ENCODE results near the gene GRIA1.

Gene GRIA1

DNA sequence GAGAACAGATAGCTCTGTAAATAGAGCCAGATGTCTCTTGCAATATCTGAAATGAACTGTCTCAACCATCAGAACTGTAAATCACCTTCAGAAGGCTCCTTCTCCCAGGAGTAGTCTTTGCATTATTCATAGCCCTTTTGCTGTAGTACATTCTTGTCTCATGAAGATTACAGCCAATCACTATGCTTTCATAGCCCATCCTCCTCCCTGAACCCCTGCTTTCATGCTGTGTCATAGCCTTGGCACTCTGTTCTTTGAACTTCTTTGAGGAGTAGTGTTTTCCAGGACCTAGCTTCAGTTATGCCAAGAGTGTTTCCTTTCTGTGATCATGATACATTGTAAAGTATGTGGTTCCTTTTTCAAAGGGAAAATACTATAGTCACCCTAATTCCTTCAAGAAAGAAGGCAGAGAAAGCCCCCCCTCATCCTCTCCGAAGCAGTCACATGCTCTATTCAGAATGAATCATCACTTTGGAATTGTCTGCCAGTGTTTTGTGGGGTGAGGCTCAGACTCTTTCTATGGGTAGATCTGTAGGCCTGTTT is 61.1 kb downstream of the GRIA1 start:
- no peak for DNase-seq (ENCODE audit: low read depth)

- DNase-seq (ENCODE audit: low read depth), result no peak
Measured at GRCh38 chr5:153552886-153553285, 62.4 kb downstream of the GRIA1 start.

DNA sequence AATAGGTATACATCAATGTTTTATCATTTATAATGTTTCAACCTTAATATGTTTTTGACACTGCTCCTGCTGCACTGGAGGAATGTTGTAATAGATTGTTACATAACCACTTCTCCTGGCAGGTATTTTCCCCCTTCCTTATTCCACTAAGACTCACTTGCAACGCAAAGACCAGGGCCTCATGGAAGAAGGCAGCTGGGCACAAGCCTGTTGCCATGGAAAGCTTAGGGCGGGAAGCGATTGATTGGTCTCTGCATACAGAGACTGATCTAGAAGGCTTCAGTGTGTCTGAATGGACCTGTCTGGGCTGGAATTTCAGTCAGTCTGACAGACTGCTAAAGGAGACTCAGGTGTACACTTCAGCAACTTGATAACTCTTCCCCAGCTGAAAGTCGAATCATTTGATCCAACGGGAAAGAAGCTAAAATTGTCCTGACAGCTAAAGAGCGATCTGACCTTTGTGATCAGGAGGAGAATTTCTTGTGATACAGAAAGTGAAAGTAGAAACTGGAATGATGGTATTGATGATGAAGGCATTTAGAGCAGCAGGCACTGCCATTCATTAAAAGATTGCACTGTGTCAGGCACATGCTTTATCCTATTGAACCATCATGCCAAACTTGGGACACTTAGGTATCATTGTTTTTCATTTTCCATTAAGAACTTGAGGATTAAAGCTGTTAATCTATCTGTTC is 65.1 kb downstream of the GRIA1 start:
- DNase-seq (ENCODE audit: low read depth), result no peak

- no peak for DNase-seq (ENCODE audit: low read depth)
Measured at GRCh38 chr5:153558957-153559356, 68.5 kb downstream of the GRIA1 start.

- no peak for DNase-seq (ENCODE audit: low read depth)
Measured at GRCh38 chr5:153559926-153560325, 69.5 kb downstream of the GRIA1 start.

DNA sequence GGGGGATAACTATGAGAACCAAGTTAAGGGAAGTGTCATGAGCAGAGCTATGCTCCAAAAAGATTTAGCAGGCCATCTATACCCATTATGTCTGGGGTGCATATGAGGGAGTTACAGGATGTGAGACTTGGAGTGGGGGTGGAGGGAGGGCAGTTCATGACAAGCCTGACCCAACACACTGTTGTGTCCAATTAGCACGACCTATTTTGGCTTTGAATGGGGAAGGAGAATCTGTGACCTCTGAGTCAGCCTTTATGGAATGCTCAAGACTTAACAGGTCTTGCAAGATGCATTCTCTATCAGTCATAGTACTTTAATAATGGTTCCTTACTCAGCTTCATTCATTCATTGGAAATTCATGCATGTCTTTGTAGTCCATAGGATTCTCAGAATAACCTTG is 71.7 kb downstream of the GRIA1 start:
- DNase-seq (ENCODE audit: low read depth), result no peak

DNA sequence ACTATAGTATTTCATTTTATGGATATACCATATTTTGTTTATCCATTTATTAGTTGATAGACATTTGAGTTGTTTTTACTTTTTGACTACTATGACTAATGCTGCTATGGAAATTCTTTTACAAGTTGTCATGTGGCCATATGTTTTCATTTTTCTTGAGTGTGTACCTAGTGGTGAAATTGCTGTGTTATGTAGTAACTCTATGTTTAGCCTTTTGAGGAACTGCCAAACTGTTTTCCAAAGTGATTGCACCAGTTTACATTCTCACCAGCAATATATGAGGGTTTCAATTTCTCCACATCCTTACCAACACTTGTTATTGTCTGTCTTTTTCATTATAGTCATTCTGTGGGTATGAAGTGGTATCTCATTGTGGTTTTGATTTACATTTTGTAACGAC is 75.4 kb downstream of the GRIA1 start:
- DNase-seq (ENCODE audit: low read depth), result no peak

- DNase-seq (ENCODE audit: low read depth), result no peak
Measured at GRCh38 chr5:153569036-153569435, 78.6 kb downstream of the GRIA1 start.

GRCh38 chr5:153571162-153571561 is 80.7 kb downstream of the GRIA1 start:
- no peak for DNase-seq (ENCODE audit: low read depth)

DNA sequence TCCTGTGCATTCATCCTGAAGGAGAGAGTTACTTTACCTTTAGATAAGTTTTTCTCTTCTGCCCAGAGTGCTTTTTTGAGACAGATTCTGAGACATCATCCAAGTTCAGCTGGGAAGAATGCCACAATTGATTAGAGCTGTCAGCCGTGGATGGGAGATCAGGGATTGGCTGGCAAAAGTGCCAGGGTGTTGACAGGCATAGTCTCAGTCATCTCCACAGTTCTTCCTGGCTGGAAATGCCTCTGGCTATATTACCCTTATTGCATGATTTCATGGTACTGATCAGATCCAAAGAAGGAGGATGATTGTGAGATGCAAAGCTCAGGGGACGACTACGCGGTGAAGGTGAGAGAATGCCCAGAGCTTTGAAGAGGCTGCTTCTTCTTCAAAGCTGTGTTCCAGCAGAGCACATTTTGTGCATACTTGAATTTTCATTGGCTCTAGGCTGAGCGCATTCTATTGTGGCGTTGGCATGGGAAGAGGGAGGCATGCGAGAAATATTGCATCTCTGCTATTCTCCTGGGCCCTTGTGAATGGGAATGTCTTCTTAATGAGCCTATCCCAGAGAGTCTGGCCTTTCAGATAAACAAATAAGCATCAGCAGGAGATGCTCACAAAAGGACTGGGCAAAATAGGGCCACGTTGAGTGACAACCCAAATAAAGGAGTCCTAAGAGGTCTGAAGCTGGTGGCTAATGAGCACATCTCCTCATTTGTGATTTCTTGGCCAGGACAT is 82.1 kb downstream of the GRIA1 start:
- no peak for DNase-seq (ENCODE audit: low read depth)

- DNase-seq (ENCODE audit: low read depth), result no peak
Measured at GRCh38 chr5:153573326-153574033, 83.0 kb downstream of the GRIA1 start.

- no peak for DNase-seq (ENCODE audit: low read depth)
Measured at GRCh38 chr5:153584126-153584959, 93.9 kb downstream of the GRIA1 start.

- no peak for DNase-seq (ENCODE audit: low read depth)
Measured at GRCh38 chr5:153584960-153585359, 94.5 kb downstream of the GRIA1 start.

GRCh38 chr5:153585622-153586277 is 95.3 kb downstream of the GRIA1 start:
- DNase-seq (ENCODE audit: low read depth), result no peak

DNA sequence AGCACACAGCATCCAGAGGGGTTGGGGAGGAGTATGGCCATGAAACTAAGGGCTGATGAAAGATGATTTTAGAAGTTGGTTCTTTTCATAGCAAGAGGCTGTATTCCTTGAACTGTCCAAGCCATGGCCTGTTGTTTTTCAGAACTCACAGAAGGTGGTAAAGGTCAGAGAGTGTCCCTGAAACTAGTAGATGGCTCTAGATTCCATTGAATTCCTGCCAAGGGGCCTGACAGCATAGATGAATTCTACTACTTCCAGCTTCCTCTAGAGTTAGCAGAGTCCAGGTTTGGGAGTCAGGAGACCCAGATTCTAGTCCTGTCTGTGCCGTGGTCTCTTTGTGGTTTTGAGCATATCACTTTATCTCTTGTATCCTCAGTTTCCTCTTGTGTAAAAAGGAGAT is 101.6 kb downstream of the GRIA1 start:
- DNase-seq (ENCODE audit: low read depth), result no peak

GRCh38 chr5:153594785-153595184 is 104.3 kb downstream of the GRIA1 start:
- no peak for DNase-seq (ENCODE audit: low read depth)

DNA sequence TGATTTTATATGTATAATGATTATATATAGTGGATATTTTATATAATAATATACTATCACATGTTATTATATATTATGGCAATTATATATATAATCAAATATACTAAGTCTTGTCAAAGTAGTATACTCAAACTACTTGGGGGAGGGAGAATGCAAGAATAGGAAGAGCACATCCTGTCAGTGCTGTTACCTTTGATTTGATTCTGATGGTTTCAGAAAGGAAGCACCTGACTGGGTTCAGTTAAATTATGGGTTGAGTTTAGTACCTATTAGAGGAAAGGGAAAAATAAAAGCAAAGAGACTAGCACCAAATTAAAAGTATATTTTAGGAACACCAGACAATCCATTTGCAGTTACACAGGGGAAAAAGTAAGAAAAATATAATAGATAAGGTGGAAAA is 107.6 kb downstream of the GRIA1 start:
- no peak for DNase-seq (ENCODE audit: low read depth)

GRCh38 chr5:153601377-153601776 is 110.9 kb downstream of the GRIA1 start:
- DNase-seq (ENCODE audit: low read depth), result no peak

DNA sequence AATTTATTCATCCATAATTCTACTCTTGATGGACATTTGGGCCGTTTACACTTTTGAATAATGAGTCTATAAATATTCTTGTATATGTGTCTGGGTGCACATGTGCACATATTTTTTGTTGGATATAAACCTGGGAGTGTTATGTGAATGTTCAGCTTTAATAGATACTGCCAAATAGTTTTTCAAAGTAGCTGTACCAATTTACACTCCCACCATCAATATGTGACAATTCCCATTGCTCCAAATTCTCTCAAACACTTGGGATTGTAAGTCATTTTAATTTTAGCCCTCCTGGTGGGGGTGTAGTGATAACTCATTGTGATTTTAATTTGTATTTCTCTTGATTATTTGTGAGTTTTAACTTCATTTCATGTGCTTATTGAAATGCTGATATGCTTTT is 114.9 kb downstream of the GRIA1 start:
- no peak for DNase-seq (ENCODE audit: low read depth)

DNA sequence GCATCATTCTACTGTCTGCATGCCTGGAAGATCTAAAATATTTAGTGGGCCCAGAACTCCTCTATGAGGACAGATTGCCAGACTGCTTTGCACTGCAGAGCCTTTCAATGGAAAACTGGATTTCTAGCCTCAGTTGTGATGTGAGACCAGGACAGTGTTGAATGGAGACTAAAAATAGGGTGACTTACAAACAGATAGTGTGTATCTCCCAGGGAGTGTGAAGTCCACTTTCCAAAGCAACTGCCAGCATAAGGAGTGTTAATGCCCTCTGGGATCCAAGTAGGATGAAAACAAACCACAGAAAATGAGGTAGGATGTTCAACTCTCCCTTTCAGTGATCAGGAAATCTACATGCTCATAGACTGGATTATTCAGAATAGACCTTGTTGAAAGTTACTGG is 119.5 kb downstream of the GRIA1 start:
- DNase-seq (ENCODE audit: low read depth), result no peak

DNA sequence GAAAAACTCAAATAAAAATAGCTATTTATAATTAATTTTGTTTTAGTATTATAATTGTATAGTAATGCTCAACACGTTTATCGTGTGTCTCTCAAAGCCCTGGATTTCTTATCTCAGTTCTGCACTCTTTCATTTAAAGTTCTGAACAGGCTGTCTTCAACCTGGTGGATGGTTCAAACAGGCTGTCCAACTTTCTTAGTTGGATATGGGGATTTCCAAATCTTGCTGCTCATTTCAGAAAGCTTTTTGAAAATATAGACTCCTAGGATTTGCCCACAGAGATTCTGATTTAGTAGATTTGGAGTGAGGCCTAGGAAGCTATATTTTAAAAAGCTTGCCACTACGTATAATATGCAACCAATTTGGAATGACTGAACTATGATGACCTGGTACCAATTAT is 120.3 kb downstream of the GRIA1 start:
- DNase-seq (ENCODE audit: low read depth), result no peak
